AG09309 (cell line): ENCODE measurements around the gene PTTG1IP.

Experiments used
- DNase-seq: peaks from one replicate; pipeline ENCODE4 v3.0.0-alpha.2; 2010; ENCODE audit warnings: low read depth
- H3K4me3 ChIP-seq: 2 replicates; pipeline ENCODE4 v1.5.1; 2011; ENCODE audit warnings: mild to moderate bottlenecking, low read depth, low read length, moderate library complexity; ENCODE audit not compliant: control insufficient read depth
- TF ChIP-seq, protein P1 (sequence below): IDR thresholded peaks from 2 replicates; pipeline ENCODE4 v1.5.1; 2011; ENCODE audit warnings: mild to moderate bottlenecking, low read depth, low read length, inconsistent platforms; ENCODE audit not compliant: insufficient read depth, control insufficient read depth; ENCODE audit errors: missing control alignments

Gene PTTG1IP

DNA sequence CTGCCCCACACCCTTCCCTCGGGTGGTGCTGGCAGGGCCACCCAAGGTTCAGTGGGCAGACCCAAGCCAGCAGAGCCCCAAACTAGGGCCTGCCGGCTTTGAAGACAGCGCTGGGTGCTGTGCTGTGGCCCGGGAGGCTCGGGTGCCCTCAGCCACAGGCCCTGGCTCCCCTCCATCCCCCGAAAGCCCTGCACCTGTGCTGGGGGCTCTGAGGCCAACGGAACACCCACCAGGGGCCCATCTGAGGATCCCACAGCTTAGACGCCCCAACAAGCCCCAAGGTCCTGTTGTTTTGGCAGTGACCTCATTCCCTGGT is 38.6 kb upstream of the PTTG1IP start:
- DNase-seq, result no peak
- H3K4me3 ChIP-seq, result no peak overlapping the region
- TF ChIP-seq, protein P1, sequence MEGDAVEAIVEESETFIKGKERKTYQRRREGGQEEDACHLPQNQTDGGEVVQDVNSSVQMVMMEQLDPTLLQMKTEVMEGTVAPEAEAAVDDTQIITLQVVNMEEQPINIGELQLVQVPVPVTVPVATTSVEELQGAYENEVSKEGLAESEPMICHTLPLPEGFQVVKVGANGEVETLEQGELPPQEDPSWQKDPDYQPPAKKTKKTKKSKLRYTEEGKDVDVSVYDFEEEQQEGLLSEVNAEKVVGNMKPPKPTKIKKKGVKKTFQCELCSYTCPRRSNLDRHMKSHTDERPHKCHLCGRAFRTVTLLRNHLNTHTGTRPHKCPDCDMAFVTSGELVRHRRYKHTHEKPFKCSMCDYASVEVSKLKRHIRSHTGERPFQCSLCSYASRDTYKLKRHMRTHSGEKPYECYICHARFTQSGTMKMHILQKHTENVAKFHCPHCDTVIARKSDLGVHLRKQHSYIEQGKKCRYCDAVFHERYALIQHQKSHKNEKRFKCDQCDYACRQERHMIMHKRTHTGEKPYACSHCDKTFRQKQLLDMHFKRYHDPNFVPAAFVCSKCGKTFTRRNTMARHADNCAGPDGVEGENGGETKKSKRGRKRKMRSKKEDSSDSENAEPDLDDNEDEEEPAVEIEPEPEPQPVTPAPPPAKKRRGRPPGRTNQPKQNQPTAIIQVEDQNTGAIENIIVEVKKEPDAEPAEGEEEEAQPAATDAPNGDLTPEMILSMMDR, result no peak

DNA sequence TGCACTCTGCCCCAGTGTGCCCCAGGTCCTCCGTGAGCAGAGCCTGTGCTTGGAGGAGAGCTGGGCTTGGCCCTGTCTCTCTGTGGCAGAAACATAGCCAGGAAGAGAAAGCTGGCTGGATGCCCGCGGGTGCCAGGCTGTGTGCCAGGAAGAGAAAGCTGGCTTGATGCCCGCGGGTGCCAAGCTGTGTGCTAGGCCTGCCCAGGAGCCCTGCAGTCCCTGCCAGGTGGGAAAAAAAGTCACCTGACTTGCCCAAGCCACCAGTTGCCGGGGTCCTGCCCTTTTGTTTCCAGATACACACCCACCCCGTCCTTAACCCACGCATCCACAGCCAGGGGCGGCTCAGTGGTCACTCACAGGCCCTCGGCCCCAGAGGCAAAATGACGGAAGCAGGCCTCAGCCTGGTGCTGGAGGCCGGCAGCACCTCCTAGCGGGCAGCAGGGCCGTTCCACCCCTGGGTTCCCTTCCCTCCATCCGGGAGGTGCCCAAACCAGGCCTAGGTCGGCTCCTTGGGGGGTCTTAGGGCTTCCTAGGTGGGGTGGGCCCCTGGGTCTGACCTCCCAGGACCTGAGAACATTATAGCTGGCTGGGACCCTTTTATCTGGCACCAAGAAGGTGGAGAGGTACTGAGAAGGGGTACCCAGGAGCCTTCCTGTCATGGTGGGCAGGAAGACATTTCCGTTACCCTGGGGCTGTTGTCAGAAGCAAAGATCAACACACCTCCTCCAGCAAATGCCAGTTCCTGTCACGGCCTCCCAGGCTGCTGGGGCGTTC is 38.1 kb upstream of the PTTG1IP start:
- no peak for DNase-seq
- no peak overlapping the region for H3K4me3 ChIP-seq
- TF ChIP-seq, protein P1, result no peak

DNA sequence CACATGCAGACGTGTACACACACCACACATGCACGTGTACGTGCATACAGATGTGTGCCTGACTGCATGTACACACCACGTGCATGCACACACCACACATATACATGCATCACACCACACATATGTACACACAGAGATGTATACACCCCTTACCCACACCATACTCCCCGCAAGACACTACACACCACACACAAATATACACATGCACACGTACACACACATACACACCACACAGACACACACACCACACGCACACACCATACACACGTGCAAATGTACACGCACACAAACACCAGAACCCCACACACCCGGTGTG is 37.5 kb upstream of the PTTG1IP start:
- H3K4me3 ChIP-seq, result no peak overlapping the region
- no peak for DNase-seq
- TF ChIP-seq, protein P1, result no peak

DNA sequence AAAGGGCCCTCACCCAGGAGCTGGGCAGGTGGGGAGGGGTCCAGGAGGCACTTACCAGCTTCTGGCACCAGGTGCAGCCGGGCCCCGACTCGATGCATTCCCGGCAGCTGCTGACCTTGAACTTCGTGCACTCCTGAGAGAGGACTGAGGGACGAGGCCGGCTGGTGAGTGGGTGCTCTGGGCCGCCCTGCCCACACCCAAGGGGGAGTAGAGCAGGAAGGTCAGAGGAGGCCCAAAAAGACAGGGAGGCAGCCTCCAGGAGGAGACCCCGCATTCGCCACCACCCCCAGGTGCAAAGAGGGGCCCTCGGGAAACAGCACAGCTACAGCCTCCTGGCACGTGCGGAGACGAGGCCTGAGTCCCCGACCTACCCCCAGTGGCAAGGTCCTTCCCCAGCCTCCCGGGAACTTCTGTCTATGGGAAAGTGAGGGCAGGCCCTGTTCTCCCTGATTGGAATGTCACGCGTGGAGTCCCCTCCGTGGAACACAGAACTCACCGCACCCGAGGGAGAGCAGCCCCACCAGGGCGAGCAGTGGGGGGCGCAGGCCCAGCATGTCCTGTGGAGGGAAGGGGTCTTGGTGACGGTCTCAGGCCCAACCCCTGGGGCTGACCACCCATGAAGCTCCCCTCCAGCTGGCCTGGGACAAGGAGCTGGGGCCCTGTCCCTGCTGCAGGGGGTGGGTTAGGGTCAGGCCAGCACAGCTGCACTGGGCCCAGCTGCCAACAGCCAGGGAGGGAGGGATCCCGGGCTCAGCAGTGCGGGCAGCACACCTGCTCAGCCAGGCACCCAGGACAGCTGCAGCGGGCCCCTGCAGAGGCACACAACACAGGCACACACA is 37.0 kb upstream of the PTTG1IP start:
- DNase-seq, result no peak
- no peak overlapping the region for H3K4me3 ChIP-seq
- TF ChIP-seq, protein P1, result no peak

DNA sequence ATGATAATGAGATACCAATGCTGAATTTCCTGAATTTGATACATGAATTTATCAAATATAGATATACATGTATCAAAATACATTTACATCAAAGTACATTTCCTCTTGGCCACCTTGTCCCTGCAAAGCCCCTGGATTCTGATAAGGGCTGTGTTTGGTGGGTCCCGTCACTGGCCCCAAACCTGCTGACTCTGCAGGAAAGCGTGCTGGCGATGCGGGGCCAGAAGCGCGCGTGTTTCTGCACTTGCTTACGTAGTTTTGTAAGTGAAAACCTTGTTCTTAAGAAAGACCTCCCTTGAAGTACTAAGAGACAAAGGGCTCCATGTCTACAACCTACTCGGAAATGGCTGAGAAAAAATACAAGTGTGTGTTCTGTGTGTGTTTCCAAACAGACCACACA is 36.2 kb upstream of the PTTG1IP start:
- H3K4me3 ChIP-seq, result no peak overlapping the region
- TF ChIP-seq, protein P1, result no peak

DNA sequence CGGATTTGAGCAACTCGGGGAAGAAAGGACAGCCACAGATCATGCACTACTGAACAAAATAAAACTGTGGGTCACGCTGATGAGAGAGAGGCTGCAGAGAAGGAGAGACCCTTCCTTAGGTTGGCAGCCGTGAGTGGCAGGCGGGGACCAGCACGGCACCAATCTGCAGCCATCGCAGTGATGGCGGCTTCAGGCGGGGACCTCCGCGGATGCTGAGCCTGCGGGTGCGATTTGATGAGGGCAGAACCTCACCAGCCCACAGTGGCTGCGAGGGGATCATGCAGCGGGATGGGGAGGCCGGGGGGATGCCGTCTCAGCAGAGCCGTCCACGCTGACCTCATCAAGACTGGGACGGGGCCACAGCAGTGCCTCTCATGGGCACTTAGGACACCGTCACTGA is 35.4 kb upstream of the PTTG1IP start:
- TF ChIP-seq, protein P1, result no peak

More for the DNA sequence above, 36.2 kb upstream of the PTTG1IP start:
- no peak for DNase-seq

More for the DNA sequence above, 35.4 kb upstream of the PTTG1IP start:
- DNase-seq, result no peak
- H3K4me3 ChIP-seq, result no peak overlapping the region
